Fibroblast of gingiva (primary cell): ENCODE data around the gene PCNX1.
A peak's percentile ranks its signal among the peaks of the same experiment; 100 is the strongest.

ENCODE experiments used
- DNase-seq: peaks from one replicate; pipeline ENCODE4 v3.0.0-alpha.2; 2011; ENCODE audit warnings: low read depth

The PCNX1 gene

DNA sequence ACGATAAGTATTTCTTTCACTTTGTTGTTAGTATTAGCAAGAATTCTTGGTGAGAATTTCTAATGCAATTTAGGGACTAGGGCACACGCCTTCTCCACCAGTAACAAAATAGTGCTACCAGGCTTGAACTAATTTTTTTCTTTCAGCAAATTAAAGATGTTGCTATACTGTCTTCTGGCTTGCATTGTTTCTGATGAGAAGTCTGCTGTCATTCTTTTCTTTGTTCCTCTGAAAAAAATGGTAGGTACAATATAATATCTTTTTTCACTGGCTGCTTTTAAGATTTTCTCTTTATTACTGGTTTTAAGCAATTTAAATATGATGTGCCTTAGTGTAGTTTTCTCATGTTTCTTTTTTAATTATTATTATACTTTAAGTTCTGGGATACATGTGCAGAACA lies 171.2 kb downstream of the PCNX1 start:
- no peak for DNase-seq

DNA sequence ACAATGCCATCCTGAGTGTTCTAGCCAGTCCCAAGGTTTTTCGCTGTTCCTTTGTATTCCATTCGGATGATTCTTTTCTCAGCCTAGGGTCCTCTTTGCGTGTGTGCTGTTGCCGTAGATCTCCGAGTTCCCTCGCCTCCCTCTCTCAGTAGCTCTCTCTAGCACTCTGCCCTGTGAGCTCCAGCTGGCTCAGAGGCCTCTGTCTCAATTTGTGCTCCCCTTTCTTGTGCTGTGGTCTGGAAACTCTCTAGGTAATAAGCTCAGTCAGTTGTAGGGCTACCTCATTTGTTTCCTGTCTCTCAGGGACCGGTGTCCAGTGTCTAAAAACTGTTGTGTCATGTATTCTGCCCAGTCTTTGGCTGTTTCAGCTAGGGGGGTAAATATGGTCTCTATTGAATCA lies 179.3 kb downstream of the PCNX1 start:
- no peak for DNase-seq

DNA sequence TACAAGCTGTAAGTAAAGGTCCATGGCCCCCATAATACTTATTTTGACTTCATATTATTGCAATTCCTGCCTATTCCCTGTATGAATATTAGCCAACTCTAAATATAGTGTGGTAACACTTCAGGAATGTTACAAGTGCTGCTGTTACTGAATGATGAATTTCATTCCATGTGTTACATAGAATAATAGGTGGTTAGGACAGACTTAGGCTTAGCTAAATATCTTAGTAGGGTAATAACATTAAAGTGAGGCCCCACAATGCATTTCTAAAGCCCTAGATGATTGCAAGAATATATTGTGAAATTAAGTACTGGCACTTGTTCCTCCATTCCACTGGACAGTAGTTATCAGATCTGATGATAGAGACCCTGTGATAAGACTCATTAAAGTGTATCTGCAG lies 182.7 kb downstream of the PCNX1 start:
- DNase-seq = peak; percentile 40

DNA sequence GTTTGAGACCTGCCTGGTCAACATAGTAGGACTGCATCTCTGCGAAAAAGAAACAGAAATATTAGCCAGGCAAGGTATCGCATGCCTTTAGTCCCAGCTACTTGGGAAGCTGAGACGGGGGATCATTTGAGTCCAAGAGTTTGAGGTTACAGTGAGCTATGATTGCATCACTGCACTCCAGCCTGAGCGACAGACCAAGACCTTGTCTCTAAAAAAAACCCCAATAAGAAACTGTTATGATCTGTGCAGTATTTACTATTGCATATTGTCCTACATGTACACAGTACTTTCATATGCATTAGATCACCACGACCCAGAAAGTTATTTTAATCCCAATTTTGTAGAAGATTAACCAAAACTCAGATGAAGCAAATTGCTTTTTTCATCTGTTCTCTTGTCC lies 187.5 kb downstream of the PCNX1 start:
- DNase-seq = no peak

DNA sequence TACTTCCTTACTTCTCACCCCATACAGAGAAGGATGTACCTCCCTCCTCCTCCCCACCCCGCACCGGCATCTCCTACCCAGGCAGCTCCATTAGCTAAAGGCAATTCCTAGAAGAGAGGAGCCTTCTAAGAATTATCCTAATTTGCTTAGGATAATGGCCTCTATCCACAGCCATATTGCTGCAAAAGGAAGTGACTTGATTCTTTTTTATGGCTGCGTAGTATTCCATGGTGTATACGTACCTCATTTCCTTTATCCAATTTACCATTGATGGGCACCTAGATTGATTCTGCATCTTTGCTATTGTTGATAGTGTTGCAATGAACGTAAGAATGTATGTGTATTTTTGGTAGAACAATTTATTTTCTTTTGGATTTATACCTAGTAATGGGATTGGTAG lies 189.7 kb downstream of the PCNX1 start:
- DNase-seq = no peak

DNA sequence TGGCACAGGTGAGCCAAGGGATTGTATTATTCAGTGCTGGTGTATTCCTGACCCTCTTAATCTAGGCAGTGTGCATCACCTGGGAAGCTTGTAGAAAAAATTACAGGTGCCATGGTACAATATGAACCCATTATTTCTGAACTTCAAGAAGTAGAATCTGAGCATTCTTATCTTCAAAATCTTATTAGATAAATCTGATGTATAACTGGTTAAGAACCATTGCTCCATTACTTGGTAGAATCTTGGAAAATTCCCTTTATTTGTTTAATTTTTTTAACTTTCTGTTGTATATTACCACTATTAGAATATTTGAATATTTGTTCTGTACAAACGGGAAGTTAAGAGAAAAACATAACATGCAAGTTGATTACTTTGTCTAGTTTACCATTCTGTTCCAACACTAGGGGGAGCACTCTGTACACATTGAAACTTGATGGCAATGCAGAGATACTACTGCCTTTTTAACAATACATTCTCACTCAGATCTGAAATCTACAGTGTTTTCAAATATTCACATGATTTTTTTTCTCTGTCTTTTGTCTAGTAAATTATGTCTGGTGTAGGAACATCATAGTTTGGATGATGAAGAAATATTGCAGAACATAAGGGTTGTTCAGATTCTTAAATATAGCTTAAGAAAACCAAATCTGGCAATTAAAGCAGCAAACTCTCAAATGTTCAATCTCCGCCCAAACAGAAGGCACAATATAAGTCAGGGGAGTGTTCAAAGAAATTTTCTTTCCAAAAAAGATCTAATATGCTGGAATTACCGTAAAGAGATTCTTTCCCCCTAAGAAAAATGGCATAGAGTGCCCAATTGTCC lies 196.6 kb downstream of the PCNX1 start:
- DNase-seq = peak; percentile 54

DNA sequence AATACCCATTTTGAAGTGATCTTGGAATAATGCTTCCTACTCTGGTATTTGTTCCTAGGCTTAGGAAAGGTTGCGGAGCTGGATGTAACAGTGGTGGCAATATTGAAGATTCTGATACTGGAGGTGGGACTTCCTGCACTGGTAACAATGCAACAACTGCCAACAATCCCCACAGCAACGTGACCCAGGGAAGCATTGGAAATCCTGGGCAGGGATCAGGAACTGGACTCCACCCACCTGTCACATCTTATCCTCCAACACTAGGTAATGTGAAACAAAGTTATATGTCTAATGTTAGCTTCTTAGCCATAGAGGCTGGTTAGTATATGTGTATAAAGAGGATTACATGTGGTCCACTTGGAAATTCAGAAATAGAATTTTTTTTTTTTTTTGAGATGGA lies 197.9 kb downstream of the PCNX1 start:
- DNase-seq = no peak

DNA sequence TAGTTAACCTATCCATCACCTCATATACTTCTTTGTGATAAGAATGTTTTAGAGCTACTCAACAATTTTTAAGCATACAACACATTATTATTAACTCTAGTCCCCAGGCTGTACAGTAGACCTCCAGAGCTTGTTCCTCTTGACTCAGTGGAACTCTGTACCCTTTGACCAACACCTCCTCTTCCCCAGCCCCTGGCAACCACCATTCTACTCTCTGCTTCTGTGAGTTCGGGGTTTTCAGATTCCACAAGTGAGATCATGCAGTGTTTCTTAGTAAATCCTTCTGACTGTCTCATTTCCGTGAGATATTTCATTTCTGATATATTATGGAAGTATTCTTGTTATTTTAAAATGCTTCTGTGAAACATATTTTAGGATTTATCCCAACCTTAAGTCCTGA lies 200.7 kb downstream of the PCNX1 start:
- no peak for DNase-seq

DNA sequence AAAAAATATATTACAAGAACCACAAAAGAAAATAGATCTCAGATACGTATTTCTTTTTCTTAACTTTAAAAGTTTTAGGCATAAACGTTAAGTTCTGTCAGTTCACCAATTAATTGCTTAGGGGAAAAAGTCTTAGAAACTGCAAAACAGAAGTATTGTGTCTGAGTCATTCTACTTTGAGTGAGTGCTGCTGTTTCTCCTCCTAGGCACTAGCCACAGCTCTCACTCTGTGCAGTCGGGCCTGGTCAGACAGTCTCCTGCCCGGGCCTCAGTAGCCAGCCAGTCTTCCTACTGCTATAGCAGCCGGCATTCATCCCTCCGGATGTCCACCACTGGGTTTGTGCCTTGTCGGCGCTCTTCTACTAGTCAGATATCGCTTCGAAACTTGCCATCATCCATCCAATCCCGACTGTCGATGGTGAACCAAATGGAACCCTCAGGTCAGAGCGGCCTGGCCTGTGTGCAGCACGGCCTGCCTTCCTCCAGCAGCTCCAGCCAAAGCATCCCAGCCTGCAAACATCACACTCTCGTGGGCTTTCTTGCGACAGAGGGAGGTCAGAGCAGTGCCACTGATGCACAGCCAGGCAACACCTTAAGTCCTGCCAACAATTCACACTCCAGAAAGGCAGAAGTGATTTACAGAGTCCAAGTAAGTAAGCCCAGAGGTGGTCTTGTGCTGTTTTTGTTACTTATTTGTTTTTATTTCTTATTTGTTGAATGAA lies 201.3 kb downstream of the PCNX1 start:
- no peak for DNase-seq

DNA sequence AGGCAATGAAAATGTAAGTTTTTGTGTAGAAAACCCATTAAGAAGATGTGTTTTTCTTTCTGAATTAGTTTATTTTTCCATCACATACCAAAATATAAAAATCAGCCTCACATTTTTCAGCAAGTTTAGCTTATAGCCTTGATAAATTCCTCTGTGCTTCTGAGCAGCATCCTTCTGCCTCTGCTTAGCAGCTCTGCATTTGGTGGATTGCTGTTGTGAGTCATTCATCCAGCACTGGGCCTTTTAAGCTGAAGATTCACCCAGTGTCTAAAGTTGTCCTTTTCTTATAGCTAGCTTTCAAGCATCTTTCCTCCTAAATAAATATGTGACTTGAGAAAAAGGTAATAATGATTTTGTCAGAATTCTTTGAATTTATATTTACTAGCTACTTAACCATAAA lies 206.1 kb downstream of the PCNX1 start:
- peak; percentile 11 for DNase-seq

DNA sequence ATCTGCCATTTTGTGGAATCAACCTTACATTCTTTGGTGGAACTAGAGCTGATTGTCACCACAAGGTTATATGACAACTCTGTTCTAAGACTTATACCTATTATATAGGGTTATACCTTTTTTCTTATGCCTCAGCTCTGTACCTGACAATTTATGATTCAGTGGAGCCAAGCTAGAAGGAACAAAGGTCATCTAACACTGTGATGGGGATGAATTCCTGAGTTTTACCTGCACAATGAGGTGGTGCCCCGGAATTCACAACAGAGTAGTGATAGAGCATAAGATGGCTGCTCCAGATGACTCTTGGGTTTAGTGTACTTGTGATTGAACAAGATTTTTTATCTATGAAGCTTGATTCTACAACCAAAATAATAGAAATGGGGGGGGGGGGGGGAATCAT lies 207.3 kb downstream of the PCNX1 start:
- DNase-seq = no peak

DNA sequence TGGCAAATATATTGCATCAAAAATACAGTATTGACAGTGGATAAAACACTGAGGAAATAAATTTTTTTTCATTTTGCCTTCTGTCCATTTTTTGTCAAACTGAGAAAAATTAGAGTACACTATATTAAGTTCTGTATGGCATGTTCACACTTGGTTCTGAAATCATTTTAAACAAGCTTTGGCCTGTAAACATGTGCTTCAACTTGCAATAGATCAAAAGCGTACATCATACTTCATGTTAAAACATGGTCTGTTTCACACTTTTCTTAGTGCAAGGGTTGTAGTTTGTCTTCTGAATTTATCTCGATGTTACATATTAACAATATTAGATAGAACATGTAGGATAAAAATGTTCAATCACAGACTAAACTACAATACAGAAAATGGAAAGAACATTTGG lies 208.0 kb downstream of the PCNX1 start:
- no peak for DNase-seq

DNA sequence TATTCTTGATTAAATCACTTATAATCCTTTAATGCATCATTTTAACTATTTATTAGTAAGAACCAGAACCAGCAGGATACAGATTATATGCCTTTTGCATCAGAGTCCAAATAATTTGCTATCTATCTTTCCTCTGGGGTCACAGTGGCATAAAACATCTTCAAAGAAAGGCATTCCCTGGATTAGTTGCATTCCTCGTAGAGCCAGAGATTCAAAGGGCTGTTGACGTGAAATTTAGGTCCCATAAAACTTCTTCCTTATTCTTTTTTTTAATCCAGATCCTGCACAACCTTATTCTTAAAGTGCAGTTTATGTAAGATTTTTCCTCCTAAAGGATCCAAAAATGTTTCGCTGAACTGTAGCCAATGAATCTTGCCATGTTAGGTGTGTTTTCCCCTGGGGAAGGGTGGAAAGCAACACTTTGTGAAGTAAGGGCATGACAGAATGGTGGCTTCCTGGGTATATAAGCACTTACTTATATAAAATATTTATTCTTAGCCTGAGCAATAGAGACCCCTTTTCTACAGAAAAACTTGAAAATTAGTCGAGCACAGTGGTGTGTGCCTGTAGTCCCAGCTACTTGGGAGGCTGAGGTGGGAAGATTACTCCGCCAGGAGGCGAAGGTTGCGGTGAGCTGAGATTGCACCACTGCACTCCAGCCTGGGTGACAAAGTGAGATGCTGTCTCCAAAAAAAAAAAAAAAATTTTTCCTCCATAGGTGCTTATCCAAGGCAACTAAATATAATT lies 208.7 kb downstream of the PCNX1 start:
- no peak for DNase-seq

DNA sequence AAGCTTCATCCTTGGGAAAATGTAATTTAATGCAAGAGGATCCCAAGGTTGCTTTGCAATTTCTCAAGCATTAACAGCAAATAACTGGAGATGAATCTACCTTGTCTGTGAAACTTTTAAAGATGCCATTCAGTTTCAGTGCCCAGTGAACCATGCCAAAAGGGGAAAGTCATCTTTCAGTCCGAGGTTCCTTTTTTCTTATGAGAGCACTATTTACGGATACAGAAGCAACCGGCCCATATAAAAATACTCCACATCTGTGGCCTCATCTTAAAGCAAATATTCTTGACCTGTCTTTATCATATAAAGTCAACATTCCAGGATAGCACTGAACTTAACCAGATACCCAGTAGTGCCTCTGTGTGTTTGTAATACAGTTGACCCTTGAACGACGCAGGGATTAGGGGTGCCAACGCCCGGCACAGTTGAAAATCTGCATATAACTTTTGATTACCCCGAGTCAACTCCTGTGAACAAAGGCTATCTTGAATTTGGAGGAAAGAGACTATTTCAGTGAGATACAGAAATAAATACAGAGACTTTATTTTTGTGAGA lies 209.4 kb downstream of the PCNX1 start:
- DNase-seq = no peak

DNA sequence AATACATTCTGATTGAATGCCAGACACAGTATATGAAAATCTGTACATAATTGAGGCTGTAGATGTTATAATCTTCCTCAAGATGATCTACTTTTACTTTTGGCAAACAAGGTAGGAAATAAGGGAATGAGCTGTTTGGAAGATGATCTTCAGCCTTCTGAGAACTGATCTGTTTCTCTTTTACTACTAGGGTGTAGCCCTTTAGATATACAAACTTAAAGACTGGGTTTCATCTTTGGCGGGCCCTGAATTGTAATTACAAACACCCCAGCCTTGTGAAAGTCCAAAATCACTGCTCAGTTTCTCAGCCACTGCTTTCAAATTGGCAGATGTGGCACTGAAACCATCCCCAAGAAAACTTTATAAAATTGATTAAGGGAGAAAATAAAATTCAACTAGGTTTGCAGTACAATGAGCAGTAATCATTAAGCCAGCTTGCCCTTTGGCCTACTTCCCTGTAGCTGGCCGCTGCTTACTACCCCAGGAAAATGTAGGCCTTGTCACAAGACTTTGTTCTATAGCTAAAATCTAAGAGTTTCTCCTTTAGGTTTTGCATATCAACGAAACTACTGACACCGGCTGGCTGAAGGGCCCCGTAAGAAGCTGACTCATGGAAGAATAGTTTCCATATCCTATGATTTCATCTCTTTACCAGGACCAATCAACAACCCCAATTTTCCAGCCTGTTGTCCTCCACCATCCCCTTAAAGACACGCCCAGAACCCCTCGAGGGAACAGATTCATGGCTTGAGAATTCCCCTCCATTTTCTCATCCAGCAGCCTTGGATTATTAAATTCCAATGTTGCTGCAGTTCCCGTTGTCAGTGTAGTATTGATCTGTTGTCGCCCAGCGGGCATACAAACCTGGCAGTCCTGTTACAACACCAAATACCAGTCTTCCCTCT lies 210.8 kb downstream of the PCNX1 start:
- peak; percentile 35 for DNase-seq

DNA sequence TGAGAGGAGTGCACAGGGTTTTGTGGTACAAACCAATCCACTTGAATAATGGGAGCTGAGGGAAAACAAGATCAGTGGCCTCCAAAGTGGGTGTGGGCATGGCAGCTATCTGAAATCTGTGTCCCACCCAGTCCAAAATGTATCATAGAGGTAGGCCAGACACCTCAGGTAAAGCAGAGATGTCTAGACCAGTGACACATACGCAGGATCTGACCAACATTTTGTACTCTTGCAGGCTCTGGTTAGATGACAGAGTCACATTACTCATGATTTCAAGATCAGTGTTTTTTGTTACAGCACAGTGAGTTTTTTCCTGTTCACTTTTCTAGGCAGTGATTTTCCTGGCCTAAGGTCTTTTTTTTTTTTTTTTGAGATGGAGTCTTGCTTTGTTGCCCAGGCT lies 211.8 kb downstream of the PCNX1 start:
- no peak for DNase-seq

DNA sequence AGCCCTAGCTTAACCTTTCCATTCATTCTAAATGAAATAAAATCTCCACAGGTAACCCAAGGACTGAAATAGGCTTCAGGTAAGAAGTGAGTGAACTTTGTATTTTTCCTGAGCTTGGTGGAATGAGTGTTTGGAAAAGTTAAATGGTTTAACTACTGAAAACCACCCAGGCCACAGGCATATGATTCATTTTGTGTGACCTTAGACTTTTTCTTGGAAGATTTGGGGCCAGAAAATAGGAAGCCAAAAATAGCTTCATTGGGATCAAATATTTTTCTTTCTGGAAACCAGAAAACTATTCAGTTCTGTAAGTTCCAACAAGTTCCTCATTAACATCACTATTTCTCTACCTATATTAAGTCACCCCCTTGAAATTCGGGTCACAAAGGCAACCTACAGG lies 212.6 kb downstream of the PCNX1 start:
- DNase-seq = no peak

DNA sequence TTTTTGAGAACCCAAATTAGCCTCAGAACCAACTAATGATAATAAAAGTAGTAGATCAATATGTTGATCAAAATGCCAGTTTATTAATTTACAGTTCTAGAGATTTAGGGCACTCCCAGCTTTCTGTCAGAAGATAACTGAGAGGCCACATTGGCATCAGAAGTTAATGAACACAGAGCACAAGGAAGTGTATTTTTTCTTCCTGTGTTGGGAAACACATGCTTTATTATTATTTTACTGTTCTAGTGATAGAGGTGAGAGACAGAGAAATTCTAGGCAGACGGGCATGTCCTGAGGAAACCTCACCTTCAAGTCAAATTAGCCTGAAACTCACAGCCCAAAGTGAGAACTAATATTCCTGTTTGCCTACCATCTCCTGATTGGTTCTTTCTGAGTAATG lies 213.7 kb downstream of the PCNX1 start:
- DNase-seq = no peak

DNA sequence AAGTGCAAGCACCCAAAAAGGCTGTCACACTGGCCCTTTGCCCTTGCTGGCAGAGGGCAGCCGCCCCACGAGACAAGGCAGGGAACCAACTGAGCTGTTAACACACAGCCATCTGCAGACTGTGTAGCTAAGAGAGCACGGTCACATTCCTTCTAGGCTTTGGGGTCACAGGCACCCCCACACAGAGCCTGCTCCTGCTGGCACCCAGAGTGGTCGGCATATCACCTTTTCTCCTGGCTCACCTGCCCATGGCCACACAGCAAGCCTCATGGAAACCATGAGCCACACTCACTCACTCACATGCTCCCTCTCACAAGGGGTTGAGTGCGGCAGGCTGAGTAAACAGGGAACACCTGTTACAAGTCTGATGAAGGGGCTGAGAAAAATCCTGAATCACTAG lies 214.5 kb downstream of the PCNX1 start:
- no peak for DNase-seq

DNA sequence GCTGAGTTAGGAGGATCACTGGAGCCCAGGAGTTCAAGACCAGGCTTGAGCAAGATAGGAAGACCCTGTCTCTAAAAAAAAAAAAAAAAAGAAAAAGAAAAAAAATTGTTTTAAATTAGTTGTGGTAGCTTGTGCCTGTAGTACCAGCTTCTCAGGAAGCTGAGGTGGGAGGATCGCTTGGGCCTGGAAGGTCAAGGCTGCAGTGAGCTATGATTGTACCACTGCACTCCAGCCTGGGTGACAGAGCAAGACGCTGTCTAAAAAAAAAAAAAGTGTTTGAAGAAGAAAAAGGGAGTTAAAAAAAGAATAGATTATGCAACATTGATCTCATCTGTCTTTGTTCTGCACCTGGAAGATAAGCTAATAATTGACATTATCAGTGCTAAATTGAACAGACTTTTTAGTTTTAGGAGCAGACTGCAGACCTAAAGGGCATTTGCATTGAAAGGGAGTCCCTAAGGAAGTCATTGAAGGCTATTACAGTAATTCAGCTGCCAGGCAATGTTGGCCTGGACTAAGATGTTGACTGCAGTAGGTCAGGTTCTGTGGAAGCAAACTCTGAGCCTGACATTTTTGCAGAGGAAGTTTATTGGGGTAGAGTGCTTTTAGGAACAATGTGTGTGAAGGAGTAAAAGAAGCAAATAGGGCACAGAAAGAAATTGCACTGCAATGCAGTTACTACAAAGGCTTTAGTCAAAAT lies 215.8 kb downstream of the PCNX1 start:
- no peak for DNase-seq

DNA sequence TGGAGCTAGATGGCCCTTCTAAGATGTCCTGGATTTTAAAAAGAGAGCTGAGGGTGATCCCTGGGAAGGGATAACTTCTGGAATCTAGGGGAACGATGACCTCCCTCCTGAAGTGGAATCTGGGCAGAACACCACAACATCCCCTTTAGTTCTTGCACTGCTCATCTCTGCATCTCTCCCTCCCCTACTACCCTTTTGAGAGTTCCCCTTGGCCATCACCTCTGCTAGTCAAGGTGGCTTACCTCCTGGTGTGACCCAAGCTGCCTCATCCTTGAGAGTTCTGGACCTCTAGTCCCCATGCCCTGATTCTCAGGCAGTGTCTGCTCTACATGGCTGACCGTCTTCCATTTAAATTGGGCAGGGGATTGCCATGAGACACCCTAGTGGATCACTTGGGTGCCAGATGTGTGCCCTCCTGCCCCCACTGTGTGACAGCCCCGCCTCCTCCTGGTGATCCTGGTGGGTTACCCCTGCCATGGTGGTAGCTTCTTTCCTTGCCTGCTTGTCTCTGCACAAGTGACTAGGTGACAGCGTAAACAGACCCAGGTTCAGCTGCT lies 216.4 kb downstream of the PCNX1 start:
- no peak for DNase-seq
